Natural killer cell (primary cell): Measurements from ENCODE around the gene CRYGS. TPM values are rescaled to one million over a fixed set of nuclear protein-coding genes. Genes with fewer than 3 reads are reported as not detected.

Experiments
- ATAC-seq, 3 donors: fragments of 150-1000 bp in 2 of 3; fragments of 200-7000 bp in 1 of 3; cut with Tn5 transposase; 1 replicate in 1 of 3; 2 replicates in 2 of 3; pipeline ENCODE4 v1.10.0; 2021; ENCODE audit warnings: mild to moderate bottlenecking in 2 of 3, moderate library complexity in 2 of 3
- DNase-seq, 2 donors: peaks; one replicate each; pipeline versions ENCODE4 v3.0.0 to v3.0.0-alpha.2; 2013 to 2021; ENCODE audit warnings: mixed read lengths in 1 of 2
- H3K27ac ChIP-seq: one replicate; pipeline ENCODE4 v1.5.1; 2013; ENCODE audit warnings: mild to moderate bottlenecking, low read length
- H3K27me3 ChIP-seq: one replicate; pipeline ENCODE4 v1.6.1; 2013; ENCODE audit warnings: low read length; ENCODE audit not compliant: control insufficient read depth, insufficient read depth
- H3K36me3 ChIP-seq: one replicate; pipeline ENCODE4 v1.6.1; 2013; ENCODE audit warnings: low read length; ENCODE audit not compliant: control insufficient read depth, insufficient read depth
- H3K4me1 ChIP-seq: one replicate; pipeline ENCODE4 v1.6.1; 2013; ENCODE audit warnings: low read length; ENCODE audit not compliant: control insufficient read depth, insufficient read depth
- H3K4me3 ChIP-seq: one replicate; pipeline ENCODE4 v1.5.1; 2013; ENCODE audit warnings: low read length
- H3K9me3 ChIP-seq: one replicate; pipeline ENCODE4 v1.6.1; 2013; ENCODE audit warnings: low read length; ENCODE audit not compliant: control insufficient read depth, insufficient read depth
- H3K27ac Mint-ChIP-seq, 2 donors: one replicate each; pipeline ENCODE4 v1.8.0; 2022; ENCODE audit warnings: mild to moderate bottlenecking in 2 of 2, mixed read lengths in 2 of 2, moderate library complexity in 1 of 2
- H3K27me3 Mint-ChIP-seq, 2 donors: one replicate each; pipeline ENCODE4 v1.8.0; 2022; ENCODE audit warnings: low read depth in 2 of 2, mixed read lengths in 2 of 2
- H3K36me3 Mint-ChIP-seq: one replicate; pipeline ENCODE4 v1.8.0; 2022; ENCODE audit warnings: mixed read lengths
- H3K4me1 Mint-ChIP-seq, 2 donors: one replicate each; pipeline ENCODE4 v1.8.0; 2022; ENCODE audit warnings: mixed read lengths in 2 of 2
- H3K4me3 Mint-ChIP-seq: one replicate; pipeline ENCODE4 v1.8.0; 2022; ENCODE audit warnings: mild to moderate bottlenecking, moderate library complexity, mixed read lengths
- H3K9me3 Mint-ChIP-seq, 2 donors: one replicate each; pipeline ENCODE4 v1.8.0; 2022; ENCODE audit warnings: mixed read lengths in 2 of 2
- WGBS: methylation state at CpG from one replicate; pipeline ENCODE4 v1.1.7; 2013; ENCODE audit warnings: missing lambda C conversion rate; ENCODE audit not compliant: insufficient coverage; 5-methylcytosine and 5-hydroxymethylcytosine counted together
- intact Hi-C: fragments of 100-400 bp; cut with micrococcal nuclease; formaldehyde crosslinking; loops from one replicate; pipeline ENCODE4 v1.14.2; 2022
- total RNA-seq, 4 donors: library from RNA; stranded (reverse); fragments of 120-200 nt in 1 of 4; gene quantifications; one replicate each; pipeline versions ENCODE4 v1.2.3 to v1.2.4, GENCODE V29; 2013 to 2022
- TF ChIP-seq, protein P1 (sequence below): fragments of 200-600 bp; IDR thresholded peaks from one replicate; pipeline ENCODE4 v1.8.0; 2022; ENCODE audit warnings: antibody characterized with exemption

Gene CRYGS
- total RNA-seq, 3 donors from 2014 or later (not counting 1 experiment from before 2014, with no cell fraction given), result 2.1 to 3.4 (median 2.5) TPM

DNA sequence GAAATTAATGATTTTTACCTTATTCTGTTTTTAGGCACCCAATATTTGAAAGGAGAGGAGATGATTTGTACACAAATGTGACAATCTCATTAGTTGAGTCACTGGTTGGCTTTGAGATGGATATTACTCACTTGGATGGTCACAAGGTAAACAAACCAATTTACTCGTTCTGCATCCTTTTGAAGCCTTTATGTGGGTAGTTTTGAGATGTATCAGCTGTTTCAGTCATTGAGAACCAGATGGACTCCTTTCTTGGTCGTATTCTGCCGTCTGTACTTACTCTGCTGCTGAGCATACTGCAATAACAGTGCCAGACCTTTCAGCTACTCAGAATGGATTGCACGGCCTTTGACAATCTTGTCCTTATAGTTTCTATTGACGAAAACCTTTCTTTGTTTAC lies 39.7 kb upstream of the CRYGS start:
- intact Hi-C loops, result no loop called here
- Mint-ChIP-seq H3K27ac (no peak overlapping the region), H3K36me3 (peaks cover 46% of the 10 kb centered on the region), H3K9me3 (no peaks in the 10 kb centered on the region), H3K27me3 (no peaks in the 10 kb centered on the region), H3K4me1 (peaks cover 5 to 6% of the 10 kb centered on the region in 2 donors), H3K4me3 (no peak overlapping the region)
- Histone ChIP-seq H3K4me1 (no peaks in the 10 kb centered on the region), H3K36me3 (peaks cover 71% of the 10 kb centered on the region), H3K9me3 (no peaks in the 10 kb centered on the region), H3K27me3 (no peaks in the 10 kb centered on the region), H3K27ac (no peak overlapping the region), H3K4me3 (no peak overlapping the region)
- ATAC-seq, result no peak
- DNase-seq, result no peak
- TF ChIP-seq, protein P1, sequence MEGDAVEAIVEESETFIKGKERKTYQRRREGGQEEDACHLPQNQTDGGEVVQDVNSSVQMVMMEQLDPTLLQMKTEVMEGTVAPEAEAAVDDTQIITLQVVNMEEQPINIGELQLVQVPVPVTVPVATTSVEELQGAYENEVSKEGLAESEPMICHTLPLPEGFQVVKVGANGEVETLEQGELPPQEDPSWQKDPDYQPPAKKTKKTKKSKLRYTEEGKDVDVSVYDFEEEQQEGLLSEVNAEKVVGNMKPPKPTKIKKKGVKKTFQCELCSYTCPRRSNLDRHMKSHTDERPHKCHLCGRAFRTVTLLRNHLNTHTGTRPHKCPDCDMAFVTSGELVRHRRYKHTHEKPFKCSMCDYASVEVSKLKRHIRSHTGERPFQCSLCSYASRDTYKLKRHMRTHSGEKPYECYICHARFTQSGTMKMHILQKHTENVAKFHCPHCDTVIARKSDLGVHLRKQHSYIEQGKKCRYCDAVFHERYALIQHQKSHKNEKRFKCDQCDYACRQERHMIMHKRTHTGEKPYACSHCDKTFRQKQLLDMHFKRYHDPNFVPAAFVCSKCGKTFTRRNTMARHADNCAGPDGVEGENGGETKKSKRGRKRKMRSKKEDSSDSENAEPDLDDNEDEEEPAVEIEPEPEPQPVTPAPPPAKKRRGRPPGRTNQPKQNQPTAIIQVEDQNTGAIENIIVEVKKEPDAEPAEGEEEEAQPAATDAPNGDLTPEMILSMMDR, result no peak
- WGBS, result 97% methylated on average over 5 of the region's 5 CpGs

DNA sequence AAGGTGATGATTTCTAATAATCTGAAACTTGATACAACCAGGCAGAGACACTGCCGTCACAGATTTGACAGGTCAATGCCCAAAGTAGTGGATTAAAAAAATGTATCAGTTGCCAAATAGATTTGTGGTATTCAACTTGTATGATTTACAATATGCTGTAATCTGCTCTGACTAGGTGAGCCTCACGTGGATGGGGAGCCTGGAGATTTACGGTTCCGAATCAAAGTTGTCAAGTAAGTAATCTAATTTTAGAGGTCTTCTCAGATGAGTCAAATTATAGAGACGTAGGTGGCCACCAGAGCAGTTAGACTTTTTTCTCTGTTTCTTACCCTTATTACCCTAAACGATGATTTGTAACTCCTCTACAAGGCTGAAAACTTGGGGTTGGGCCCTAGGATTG lies 38.4 kb upstream of the CRYGS start:
- Mint-ChIP-seq H3K4me1 (peaks cover 8 to 12% of the 10 kb centered on the region in 2 donors), H3K27me3 (no peaks in the 10 kb centered on the region), H3K4me3 (no peak overlapping the region), H3K27ac (no peak overlapping the region), H3K9me3 (no peaks in the 10 kb centered on the region), H3K36me3 (peaks cover 46% of the 10 kb centered on the region)
- Histone ChIP-seq H3K4me3 (no peak overlapping the region), H3K4me1 (no peaks in the 10 kb centered on the region), H3K36me3 (peaks cover 84% of the 10 kb centered on the region), H3K27me3 (no peaks in the 10 kb centered on the region), H3K27ac (no peak overlapping the region), H3K9me3 (no peaks in the 10 kb centered on the region)
- 100% methylated on average over 6 of the region's 6 CpGs for WGBS
- TF ChIP-seq, protein P1, result no peak
- DNase-seq (no peak), ATAC-seq (no peak)
- intact Hi-C loops, result no loop called here

DNA sequence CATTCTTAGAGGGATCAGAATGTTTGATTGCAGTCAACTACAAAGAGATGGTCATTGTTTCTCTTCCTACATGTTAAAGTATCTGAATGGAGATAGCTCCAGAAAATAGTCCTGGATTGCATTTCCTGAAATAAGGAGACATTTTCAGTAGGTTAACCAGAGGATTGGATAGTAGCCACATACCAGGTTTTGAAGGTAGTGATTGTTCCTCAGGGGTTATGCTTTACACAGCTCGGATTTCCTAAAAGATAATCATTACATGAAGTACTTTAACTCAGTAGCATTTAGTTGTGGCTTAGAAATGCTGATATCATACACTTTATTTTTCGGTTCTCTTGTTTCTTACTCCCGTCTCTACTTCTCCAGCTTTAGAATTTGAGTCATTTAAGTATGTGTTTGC lies 36.6 kb upstream of the CRYGS start:
- H3K4me1 ChIP-seq, result no peaks in the 10 kb centered on the region
- H3K27me3 ChIP-seq, result no peaks in the 10 kb centered on the region
- peaks cover 97% of the 10 kb centered on the region for H3K36me3 ChIP-seq
- Mint-ChIP-seq H3K36me3 (peaks cover 46% of the 10 kb centered on the region), H3K9me3 (no peaks in the 10 kb centered on the region), H3K27ac (no peak overlapping the region), H3K27me3 (no peaks in the 10 kb centered on the region), H3K4me3 (no peak overlapping the region), H3K4me1 (peaks cover 9 to 12% of the 10 kb centered on the region in 2 donors)
- WGBS, result 100% methylated on average over 2 of the region's 3 CpGs
- TF ChIP-seq, protein P1, result no peak
- H3K27ac ChIP-seq, result no peak overlapping the region
- intact Hi-C loops, result no loop called here
- no peaks in the 10 kb centered on the region for H3K9me3 ChIP-seq
- DNase-seq (no peak), ATAC-seq (no peak)
- no peak overlapping the region for H3K4me3 ChIP-seq

DNA sequence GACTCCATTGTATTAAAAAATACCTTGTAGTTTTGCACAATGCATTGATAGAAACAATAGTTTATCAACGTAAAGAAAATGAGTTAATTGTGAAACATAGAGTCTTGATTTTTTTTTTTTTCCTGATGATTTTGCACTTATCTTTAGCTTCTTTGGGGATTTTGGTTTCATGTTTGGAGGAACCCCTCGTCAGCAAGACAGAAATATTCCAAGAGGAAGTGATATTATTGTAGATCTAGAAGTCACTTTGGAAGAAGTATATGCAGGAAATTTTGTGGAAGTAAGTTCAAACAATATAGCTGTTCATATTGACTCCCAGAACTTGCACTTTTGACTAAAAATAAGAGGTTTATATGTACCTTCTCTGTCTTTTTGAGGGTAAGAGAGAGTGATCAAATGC lies 33.3 kb upstream of the CRYGS start:
- DNase-seq, result no peak
- no peaks in the 10 kb centered on the region for H3K27me3 ChIP-seq
- H3K4me1 ChIP-seq, result no peaks in the 10 kb centered on the region
- Mint-ChIP-seq H3K4me3 (no peak overlapping the region), H3K9me3 (no peaks in the 10 kb centered on the region), H3K4me1 (peaks cover 18 to 31% of the 10 kb centered on the region in 2 donors), H3K36me3 (peaks cover 39% of the 10 kb centered on the region), H3K27me3 (no peaks in the 10 kb centered on the region), H3K27ac (no peak overlapping the region)
- H3K9me3 ChIP-seq, result no peaks in the 10 kb centered on the region
- H3K4me3 ChIP-seq, result no peak overlapping the region
- WGBS, result 80% methylated on average over 2 of the region's 2 CpGs
- H3K27ac ChIP-seq, result no peak overlapping the region
- ATAC-seq, result no peak
- TF ChIP-seq, protein P1, result no peak
- H3K36me3 ChIP-seq, result peaks cover 93% of the 10 kb centered on the region
- intact Hi-C loops, result loop anchor here (10.0 kb wide), 1 partner anchor 557 kb away; the partner anchor contains the start of gene RPL39L
